Measurements from ENCODE around the gene IRF2BP1.

IRF2BP1 gene

DNA sequence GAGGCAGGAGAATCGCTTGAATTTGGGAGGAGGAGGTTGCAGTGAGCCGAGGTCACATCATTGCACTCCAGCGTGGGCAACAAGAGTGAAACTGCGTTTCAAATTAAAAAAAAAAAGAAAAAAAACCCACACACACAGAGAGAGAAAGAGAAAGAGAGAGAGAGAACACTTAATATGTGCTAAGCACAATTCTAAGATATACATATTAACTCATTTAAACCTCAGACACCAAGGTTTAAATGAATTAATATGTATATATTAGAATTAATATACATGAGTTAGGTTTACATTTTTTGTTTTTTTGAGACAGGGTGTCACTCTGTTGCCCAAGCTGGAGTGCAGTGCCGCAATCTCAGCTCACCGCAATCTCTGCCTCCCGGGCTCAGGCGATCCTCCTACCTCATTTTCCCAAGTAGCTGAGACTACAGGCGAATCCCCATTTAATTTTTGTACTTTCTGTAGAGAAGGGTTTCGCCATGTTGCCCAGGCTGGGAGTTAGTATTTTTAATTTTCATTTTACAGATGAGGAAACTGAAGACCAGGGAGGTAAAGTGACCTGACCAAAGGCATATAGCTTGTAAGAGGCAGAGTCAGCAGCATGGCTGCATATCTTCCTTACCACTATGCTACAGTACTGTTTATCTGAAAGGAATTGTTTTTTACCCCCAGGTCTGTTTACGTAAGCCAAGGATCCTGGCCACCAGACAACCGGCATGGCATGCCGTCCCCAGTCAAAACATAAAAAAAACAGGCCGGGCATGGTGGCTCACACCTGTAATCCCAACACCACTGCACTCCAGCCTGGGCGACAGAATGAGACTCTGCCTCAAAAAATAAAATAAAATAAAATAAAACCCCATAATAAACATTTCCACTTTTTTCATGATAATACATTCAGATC lies 25.3 kb downstream of the IRF2BP1 start:
- DNase-seq (ENCODE audit: low read depth), result no peak

DNA sequence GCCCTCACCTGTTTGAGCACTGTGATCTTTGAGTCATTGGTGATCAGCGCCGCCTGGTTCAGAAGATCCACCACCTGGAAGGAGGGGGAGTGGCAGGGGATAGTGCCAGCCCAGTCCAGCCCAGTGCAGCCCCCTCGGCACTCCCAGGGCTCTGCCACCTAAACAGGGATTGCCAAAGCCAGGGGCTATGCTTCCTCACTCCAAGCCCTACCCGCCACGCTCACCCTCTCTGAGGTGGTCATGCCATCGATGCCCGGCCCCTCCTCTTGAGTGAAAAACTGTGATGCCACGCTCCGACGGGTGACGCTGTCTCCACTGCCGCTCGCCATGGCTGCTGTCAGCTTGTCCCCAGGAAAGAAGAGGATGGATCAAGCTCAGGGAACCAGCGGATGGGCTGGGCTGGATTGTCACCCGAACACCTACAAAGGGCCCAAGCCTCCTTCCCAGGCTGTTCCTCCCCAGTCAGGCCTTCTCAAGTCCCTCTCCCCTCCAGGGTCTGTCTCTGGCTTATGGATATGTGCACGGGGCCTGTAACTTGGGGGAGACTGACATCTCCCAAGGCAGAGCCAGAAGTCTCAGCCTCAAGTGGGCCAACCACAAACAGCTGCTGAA lies 31.7 kb downstream of the IRF2BP1 start:
- no peak for DNase-seq (ENCODE audit: low read depth)

DNA sequence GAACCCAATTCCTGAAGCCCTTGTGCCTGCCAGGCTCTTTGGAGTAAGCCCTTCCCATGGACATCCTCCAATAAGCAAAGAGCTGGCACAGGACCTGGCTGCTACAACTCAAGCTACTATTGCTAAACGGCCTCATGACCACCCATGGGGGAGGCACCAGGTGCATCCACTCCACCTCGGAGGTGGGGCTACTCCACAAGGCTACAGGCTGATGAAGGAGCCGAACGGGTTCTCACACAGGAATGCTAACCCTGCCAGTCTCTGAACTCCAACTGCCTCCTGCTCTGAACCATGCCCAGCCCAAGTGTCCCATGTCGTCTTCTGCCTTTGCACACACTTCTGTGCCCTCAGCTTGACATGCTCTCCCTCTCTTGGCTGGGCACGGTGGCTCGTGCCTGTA lies 33.0 kb downstream of the IRF2BP1 start:
- no peak for DNase-seq (ENCODE audit: low read depth)

DNA sequence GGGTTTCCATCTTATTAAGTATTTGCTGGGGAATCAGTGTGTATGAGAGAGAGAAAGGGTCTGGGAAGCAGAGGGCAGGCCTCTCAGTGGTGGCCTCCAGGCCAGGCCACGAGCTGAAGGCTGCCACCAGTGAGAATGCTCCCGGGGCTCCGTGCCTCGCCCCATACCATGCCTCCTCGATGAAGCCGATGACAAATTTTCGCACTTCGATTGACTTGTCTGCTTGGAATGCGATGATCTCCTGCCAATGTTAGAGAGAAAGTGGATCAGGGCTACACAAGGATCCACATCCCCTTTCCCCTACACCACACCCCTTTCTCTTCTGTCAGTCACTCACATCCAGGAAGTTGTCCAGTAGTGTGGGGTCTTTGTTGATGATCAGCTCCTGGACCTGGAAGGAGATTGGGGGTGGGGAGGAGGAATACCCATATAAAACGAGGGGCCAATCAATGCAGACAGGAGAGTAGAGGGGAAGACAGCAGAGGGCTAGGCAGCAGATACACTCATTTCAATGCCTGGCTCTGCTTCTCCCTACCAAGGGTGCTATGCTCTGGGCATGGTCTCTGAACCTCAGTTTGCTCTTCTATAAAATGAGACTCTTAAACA lies 33.7 kb downstream of the IRF2BP1 start:
- DNase-seq (ENCODE audit: low read depth), result no peak

DNA sequence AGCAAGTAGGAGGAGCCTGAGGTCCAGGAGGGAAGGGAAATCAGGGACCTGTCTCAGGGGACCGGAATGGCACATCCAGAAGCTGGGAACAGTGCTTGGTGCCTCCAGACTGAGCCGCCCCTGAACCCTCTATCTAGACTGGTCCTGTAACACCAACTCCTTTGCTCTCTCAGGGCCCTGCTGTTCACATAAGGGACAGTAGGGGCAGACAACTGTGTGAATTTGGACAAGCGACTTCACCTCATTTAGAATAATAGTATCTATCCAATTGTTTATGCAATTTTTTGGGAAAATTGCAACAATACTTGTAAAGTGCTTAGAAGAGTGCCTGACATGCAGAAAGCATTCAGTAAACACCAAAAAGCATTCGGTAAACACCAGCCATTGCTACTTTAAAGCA lies 37.0 kb downstream of the IRF2BP1 start:
- no peak for DNase-seq (ENCODE audit: low read depth)

DNA sequence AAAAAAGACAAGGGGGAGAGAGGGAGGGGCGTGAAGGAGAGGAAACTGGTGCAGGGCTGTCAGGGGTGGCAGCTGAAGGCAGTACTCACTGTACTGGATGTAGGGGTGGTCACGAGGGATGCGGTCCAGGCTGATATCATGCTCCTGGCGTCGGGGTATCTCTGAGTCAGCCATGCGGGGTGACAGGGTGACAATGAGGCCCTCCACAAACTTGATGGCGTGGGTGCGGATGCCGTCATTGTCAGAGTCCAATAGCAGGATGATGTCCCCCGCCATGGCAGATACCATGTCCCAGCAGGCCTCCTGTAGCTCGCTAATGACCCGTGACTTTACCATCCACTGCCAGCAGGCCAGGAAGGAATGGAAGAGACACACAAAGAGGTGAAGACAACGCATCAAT lies 38.3 kb downstream of the IRF2BP1 start:
- no peak for DNase-seq (ENCODE audit: low read depth)

DNA sequence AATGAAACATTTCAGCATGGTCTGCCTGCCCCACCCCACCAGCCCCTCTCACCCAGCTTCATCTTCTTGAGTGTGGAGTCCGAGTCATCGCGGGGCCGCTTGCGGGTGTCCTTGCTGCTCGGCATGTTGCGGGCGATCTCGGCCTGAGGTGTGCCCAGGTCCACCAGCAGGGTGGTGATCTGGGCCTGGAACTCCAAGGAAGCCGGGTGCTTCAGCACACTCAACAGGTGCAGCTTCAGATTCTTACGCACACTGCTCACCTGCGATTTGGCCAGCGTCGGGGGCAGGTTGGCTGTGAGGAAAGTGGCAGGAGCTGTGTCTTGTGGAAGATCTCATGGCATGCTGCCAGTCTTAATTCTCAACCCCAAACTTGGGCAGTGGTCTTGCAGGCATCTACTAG lies 43.7 kb downstream of the IRF2BP1 start:
- no peak for DNase-seq (ENCODE audit: low read depth)

DNA sequence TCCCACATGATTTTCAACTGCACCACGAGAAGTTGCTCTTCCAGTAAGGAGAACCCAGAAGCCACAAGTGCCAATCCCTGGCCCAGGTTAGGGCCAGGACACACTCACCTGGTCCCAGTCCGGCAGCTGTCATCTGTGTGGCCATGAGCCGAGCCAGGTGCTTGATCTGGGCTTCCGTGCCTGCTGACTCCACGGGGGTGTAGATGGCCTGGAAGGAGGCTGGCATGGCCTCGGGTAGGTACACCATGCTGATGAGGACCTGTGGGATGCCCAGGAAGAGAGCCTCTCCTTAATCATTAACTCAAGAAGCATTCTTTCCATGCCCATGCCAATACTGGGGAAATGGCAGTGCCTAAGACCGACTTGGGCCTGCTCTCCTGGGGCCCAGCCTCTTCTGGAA lies 51.0 kb downstream of the IRF2BP1 start:
- DNase-seq (ENCODE audit: low read depth), result no peak

Measured in T follicular helper cell (primary cell).